ENCODE measurements around the gene B3GNT9.
A peak's percentile ranks its signal among the peaks of the same experiment; 100 is the strongest.

The B3GNT9 gene

GRCh38 chr16:67150833-67151396 is at the start of gene B3GNT9:
Gene B3GNT9 (minus strand): TSS chr16:67150998. CDS start chr16:67150485, 513 bp downstream.
- DNase-seq (ENCODE audit: low read depth in 2 of 2): no peak

GRCh38 chr16:67200491-67200890 is 49.7 kb upstream of the B3GNT9 start:
- no peak for DNase-seq (ENCODE audit: low read depth in 2 of 2)

DNA sequence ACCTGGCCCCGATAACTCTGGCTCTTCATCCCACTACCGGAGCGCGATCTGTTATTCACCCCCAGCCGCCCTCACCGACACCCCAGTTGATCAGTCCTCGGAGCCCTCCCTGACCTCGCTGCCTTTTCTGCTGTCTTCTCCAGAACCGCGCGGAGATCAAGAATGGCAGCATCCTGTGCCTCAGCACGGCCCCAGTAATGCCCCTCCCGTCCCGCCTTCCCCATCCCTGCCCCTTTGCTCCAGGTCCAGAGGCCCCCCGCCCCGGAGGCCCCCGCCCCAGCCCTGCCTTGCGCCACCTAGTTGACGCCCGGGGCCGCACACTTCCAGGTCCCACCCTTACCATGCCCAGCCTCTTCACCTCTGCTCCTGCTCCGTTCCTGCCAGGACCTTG is 49.0 kb upstream of the B3GNT9 start:
- DNase-seq (ENCODE audit: low read depth in 2 of 2): no peak

GRCh38 chr16:67199011-67199807 is 48.4 kb upstream of the B3GNT9 start, which contains the start of gene ELMO3:
Gene ELMO3 (plus strand): TSS chr16:67199131. CDS start chr16:67199327, 196 bp downstream.
- DNase-seq (ENCODE audit: low read depth in 2 of 2): no peak

GRCh38 chr16:67198238-67198734 is 47.5 kb upstream of the B3GNT9 start:
- DNase-seq (ENCODE audit: low read depth in 2 of 2): no peak

DNA sequence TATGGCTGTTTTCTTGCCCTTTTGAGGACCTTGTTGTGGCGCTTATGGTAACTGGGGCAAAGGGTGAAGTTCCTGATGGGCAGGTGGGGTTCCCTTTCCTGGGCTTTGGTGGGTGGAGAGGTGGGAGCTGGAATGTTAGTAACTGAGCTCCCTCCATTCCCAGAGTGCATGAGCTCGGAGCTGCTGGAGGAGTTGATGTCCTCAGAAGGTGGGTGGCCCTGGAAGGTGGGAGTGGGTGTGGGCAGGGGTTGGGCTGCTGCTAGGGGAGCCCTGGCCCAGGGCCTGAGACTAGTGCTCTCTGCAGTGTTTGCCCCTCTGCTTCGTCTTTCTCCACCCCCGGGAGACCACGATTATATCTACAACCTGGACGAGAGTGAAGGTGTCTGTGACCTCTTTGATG is 46.9 kb upstream of the B3GNT9 start:
- DNase-seq (ENCODE audit: low read depth in 2 of 2): no peak

DNA sequence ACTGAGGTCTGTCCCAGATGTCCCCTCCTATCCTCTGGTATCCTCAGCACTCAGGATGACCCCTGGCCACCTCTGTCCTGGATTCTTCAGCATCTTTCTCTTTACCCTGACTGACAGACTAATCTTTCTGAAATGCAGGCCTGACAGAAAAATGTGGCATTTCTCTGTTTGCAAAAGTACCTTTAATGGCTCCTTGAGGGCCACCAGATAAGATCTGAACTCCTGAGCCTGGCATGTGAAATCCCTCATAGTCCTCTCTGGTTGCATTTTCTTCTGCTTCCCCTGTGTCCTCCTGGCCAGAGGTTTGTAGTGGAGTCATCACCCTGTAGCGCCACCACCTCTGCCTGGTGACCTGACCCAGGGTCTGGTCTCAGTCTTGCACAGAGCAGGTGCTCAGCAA is 46.1 kb upstream of the B3GNT9 start:
- DNase-seq (ENCODE audit: low read depth in 2 of 2): no peak

- no peak for DNase-seq (ENCODE audit: low read depth in 2 of 2)
These were observed 44.9 kb upstream of the B3GNT9 start for GRCh38 chr16:67195676-67196075.

- no peak for DNase-seq (ENCODE audit: low read depth in 2 of 2)
These were observed 43.5 kb upstream of the B3GNT9 start for GRCh38 chr16:67194260-67194659.

DNA sequence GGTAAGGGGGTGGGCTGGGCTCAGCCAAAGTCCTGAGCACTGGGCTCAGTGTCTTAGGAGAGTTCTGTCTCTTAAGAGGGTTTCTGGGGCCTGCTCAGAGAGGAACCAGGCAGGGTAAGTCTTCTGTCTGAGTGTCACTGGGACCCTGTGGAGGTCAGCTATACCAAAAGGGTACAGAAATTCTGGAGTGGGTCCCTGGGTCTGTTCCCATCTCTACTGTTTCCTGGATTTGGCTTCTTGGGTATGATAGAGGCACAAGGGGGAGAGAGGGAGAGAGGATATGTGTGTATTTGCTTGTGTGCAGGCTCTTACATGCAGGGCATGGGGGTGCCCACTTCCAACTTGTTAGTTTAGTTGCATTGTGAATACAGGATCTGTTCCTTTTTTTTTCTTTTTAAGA is 42.7 kb upstream of the B3GNT9 start:
- DNase-seq (ENCODE audit: low read depth in 2 of 2): no peak

DNA sequence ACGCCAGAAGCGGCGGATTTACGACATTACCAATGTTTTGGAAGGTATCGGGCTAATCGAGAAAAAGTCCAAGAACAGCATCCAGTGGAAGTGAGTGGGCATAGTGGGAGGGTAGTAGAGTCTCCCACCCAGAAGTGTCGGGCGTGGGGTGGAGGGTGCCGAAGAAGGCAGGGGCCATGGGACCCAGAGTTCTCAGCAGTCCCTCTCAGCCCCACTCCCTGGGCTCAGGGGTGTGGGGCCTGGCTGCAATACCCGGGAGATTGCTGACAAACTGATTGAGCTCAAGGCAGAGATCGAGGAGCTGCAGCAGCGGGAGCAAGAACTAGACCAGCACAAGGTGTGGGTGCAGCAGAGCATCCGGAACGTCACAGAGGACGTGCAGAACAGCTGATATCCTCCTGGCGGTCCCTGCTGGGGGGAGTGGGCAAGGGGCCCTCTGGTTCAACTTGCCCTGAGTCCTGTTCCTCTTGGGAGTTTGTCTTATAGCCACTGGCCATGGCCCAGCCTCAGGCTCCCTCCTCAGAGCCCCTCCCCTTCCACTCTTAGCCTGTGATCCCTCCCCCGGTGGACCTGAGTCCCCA is 42.1 kb upstream of the B3GNT9 start:
- DNase-seq (ENCODE audit: low read depth in 2 of 2): no peak

- DNase-seq (ENCODE audit: low read depth in 2 of 2): peak; percentile 70 to 76
These were observed 41.3 kb upstream of the B3GNT9 start, which contains the start of gene E2F4 for GRCh38 chr16:67191995-67192681. Gene E2F4 (plus strand): TSS chr16:67192155. CDS start chr16:67192228, 73 bp downstream.

GRCh38 chr16:67191411-67191994 is 40.7 kb upstream of the B3GNT9 start:
- no peak for DNase-seq (ENCODE audit: low read depth in 2 of 2)

- no peak for DNase-seq (ENCODE audit: low read depth in 2 of 2)
These were observed 39.9 kb upstream of the B3GNT9 start for GRCh38 chr16:67190448-67191399.

DNA sequence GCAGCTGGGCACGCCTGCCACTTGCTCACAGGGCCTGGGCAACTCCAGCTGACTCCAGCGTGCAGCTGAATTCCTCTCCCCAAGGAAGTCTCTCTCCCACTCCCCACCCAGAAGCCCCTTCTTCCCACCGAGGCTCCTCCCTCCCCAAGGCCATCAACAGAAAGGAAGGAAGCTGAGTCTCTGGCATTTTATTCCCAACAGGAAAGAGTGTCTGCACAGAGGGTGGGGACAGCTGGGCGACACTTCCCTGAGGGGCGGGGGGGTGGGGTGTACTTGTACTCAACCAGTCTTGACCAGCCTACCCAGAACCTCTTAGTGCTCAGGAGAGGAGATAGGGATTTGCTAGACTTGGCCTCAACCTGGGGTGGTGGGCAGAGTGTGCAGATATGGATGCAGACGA is 39.2 kb upstream of the B3GNT9 start, which contains the start of gene EXOC3L1:
Gene EXOC3L1 (minus strand): TSS at position 96 of the 400 bp plus-strand sequence. CDS start 460 bp downstream, outside the sequence.
- no peak for DNase-seq (ENCODE audit: low read depth in 2 of 2)

GRCh38 chr16:67188798-67189197 is 38.0 kb upstream of the B3GNT9 start:
- DNase-seq (ENCODE audit: low read depth in 2 of 2): no peak

DNA sequence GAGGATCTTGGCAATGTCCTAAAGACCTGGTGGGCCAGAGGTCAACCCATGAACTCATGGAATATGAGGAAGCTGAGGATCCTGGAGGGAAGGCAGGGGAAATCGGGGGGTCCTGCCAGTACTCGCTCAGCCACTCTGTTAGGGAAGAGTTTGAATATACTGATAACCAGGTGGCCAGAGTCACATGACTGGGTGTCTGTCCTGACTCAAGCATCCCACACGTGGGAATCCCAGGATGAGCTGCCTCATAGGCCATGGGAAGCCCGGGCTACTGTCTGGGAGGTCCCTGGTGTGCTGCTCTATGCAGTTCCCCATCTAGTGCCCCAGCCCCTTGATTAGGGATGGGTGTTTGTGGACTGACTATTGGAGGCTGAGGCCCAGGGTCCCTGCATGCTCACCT is 37.5 kb upstream of the B3GNT9 start:
- DNase-seq (ENCODE audit: low read depth in 2 of 2): no peak

DNA sequence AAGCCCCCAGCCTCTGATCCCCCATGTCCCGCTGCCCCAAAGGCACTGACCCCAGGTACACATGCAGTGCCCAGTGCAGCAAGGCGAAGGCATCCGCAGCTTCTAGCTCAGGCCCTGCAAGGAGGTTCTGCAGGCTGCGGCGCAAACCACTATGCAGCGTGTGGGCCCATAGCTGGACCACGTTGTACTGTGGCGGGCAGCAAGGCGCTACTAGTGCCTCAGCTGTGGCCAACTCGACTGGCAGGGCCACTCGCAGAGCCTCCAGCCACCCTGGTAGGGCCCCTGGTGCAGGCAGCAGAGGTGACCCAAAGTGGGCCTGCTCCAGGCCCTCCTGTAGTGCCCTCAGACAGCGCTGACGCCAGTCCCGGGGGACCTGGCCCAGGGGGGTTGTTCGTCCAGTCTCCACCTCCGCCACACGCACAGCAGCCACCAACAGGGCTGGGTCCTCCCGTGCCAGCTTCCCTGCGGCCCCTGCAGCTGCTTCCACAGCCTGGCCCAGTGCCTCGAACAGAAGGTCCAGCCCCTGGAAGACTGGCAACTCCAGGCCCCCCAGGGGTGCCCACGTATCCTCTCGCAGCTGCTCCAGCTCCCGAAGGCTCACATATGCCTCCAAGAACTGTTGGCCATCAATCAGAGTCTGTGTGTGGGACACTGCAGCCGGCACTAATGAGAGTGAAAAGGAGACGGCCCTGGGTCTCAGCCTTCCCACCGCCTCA is 36.5 kb upstream of the B3GNT9 start:
- no peak for DNase-seq (ENCODE audit: low read depth in 2 of 2)

- DNase-seq (ENCODE audit: low read depth in 2 of 2): no peak
These were observed 35.8 kb upstream of the B3GNT9 start for GRCh38 chr16:67186550-67186950.

DNA sequence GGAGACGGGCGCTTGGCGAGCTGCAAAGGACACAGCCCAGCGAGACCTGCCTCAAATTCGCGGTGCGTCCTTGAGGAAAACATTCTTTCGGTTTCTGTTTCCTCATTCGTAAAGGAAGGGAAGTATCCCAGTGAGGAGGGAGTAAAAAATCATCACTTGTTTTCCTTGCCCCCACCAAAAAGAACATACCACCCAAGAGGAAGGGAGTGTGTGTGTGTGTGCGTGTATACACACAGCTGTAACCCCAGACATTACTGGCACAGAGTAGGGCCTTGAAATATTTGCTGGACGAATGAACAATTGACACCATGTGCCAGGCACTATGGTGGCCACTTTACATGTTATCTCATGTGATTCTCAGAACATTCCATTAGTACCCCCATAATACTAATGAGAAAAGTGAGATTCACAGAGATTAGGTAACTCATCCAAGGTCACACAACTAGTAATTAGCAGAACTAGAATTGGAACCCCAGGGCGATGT is 34.9 kb upstream of the B3GNT9 start:
- DNase-seq (ENCODE audit: low read depth in 2 of 2): no peak
